GM12864 (cell line): Measurements from ENCODE around the gene ZBTB1.
A peak's percentile ranks its signal among the peaks of the same experiment; 100 is the strongest.

Source experiments
- DNase-seq: peaks from one replicate; pipeline ENCODE4 v3.0.0-alpha.2; 2011; ENCODE audit warnings: low read depth
- H3K4me3 ChIP-seq: 2 replicates; pipeline ENCODE4 v1.5.1; 2011; ENCODE audit warnings: mild to moderate bottlenecking, low read depth, low read length, control low read depth
- CTCF ChIP-seq: IDR thresholded peaks from 2 replicates; pipeline ENCODE4 v1.5.1; 2011; ENCODE audit warnings: low read depth, mild to moderate bottlenecking, moderate library complexity, low read length, control low read depth, inconsistent platforms; ENCODE audit errors: missing control alignments

The ZBTB1 gene

GRCh38 chr14:64493455-64493854 lies 11.1 kb upstream of the ZBTB1 start:
- DNase-seq, result no peak
- no peak overlapping the region for H3K4me3 ChIP-seq
- no peak for TF ChIP-seq CTCF

GRCh38 chr14:64495252-64495651 lies 9.3 kb upstream of the ZBTB1 start:
- DNase-seq, result no peak
- H3K4me3 ChIP-seq, result no peak overlapping the region
- TF ChIP-seq CTCF, result no peak

- H3K4me3 ChIP-seq, result no peak overlapping the region
- no peak for TF ChIP-seq CTCF
- no peak for DNase-seq
Observed at GRCh38 chr14:64496764-64497163, 7.8 kb upstream of the ZBTB1 start.

GRCh38 chr14:64500088-64500487 lies 4.5 kb upstream of the ZBTB1 start:
- TF ChIP-seq CTCF, result no peak
- DNase-seq, result no peak
- H3K4me3 ChIP-seq, result no peak overlapping the region; the same call in 1 of the 2 replicates

GRCh38 chr14:64501411-64502171 lies 3.0 kb upstream of the ZBTB1 start:
- peak overlapping the region; percentile 70 for H3K4me3 ChIP-seq

GRCh38 chr14:64502456-64502855 lies 2.1 kb upstream of the ZBTB1 start:
- peak overlapping the region; percentile 70 for H3K4me3 ChIP-seq
- no peak for DNase-seq
- no peak for TF ChIP-seq CTCF

More at GRCh38 chr14:64501411-64502171, 3.0 kb upstream of the ZBTB1 start:
- TF ChIP-seq CTCF, result no peak
- no peak for DNase-seq

- DNase-seq, result no peak
- H3K4me3 ChIP-seq, result peak overlapping the region; percentile 70
- TF ChIP-seq CTCF, result no peak
Observed at GRCh38 chr14:64502887-64503433, 1.6 kb upstream of the ZBTB1 start.
